Keratinocyte (primary cell): Measurements from ENCODE around the gene CFL1.

Experiments
- CTCF ChIP-seq, 3 experiments: IDR thresholded peaks in 1 of 3; conservative IDR thresholded peaks in 1 of 3; optimal IDR thresholded peaks in 1 of 3; 2 replicates in 2 of 3; 3 replicates in 1 of 3; pipeline versions ENCODE3 to v1.5.1; 2011; ENCODE audit warnings: low read length in 3 of 3, mild to moderate bottlenecking in 3 of 3, moderate library complexity in 2 of 3, control low read depth in 1 of 3, inconsistent platforms in 1 of 3; ENCODE audit not compliant: insufficient read depth in 2 of 3; ENCODE audit errors: extremely low read depth in 1 of 3
- EZH2 ChIP-seq: IDR thresholded peaks from one replicate; pipeline ENCODE4 v1.6.1; 2012; ENCODE audit warnings: inconsistent platforms, mild to moderate bottlenecking, low read length, moderate library complexity

- TF ChIP-seq CTCF (optimal IDR thresholded peaks at IDR 0.05 in 1 of 3, IDR thresholded peaks at IDR 0.05 in 1 of 3, conservative IDR thresholded peaks at IDR 0.05 in 1 of 3; ENCODE audit: extremely low read depth in 1 of 3, insufficient read depth in 2 of 3, low read length in 3 of 3) (no peak), EZH2 (no peak)
These were observed 3.8 kb downstream of the CFL1 start for GRCh38 chr11:65854161-65854592.
